Measurements from ENCODE around the gene ENTREP1.

ENTREP1 gene

GRCh38 chr9:69319324-69320025 lies 5.5 kb upstream of the ENTREP1 start:
- peak; percentile 12 for DNase-seq

- DNase-seq, result no peak
Observed at GRCh38 chr9:69322256-69322655, 2.8 kb upstream of the ENTREP1 start.

GRCh38 chr9:69323861-69324260 lies 1.2 kb upstream of the ENTREP1 start:
- no peak for DNase-seq

- no peak for DNase-seq
Observed at GRCh38 chr9:69325409-69326212, 596 bp downstream of the ENTREP1 start.

GRCh38 chr9:69326261-69326660 lies 1.2 kb downstream of the ENTREP1 start:
- DNase-seq, result no peak

GRCh38 chr9:69330580-69330979 lies 5.6 kb downstream of the ENTREP1 start:
- DNase-seq, result no peak

- DNase-seq, result no peak
Observed at GRCh38 chr9:69331444-69331843, 6.4 kb downstream of the ENTREP1 start.

- no peak for DNase-seq
Observed at GRCh38 chr9:69332067-69332685, 7.2 kb downstream of the ENTREP1 start.

GRCh38 chr9:69333716-69334115 lies 8.7 kb downstream of the ENTREP1 start:
- no peak for DNase-seq

- DNase-seq, result no peak
Observed at GRCh38 chr9:69334317-69334716, 9.3 kb downstream of the ENTREP1 start.

- DNase-seq, result no peak
Observed at GRCh38 chr9:69339620-69340019, 14.6 kb downstream of the ENTREP1 start.

- DNase-seq, result no peak
Observed at GRCh38 chr9:69340631-69341030, 15.6 kb downstream of the ENTREP1 start.

- DNase-seq, result no peak
Observed at GRCh38 chr9:69342769-69343168, 17.8 kb downstream of the ENTREP1 start.

GRCh38 chr9:69344459-69344858 lies 19.4 kb downstream of the ENTREP1 start:
- no peak for DNase-seq

- no peak for DNase-seq
Observed at GRCh38 chr9:69346596-69347390, 21.8 kb downstream of the ENTREP1 start.

GRCh38 chr9:69347607-69348006 lies 22.6 kb downstream of the ENTREP1 start:
- DNase-seq, result no peak

- DNase-seq, result no peak
Observed at GRCh38 chr9:69351227-69351626, 26.2 kb downstream of the ENTREP1 start.

GRCh38 chr9:69355232-69355631 lies 30.2 kb downstream of the ENTREP1 start:
- DNase-seq, result no peak

GRCh38 chr9:69357030-69357775 lies 32.2 kb downstream of the ENTREP1 start:
- DNase-seq, result no peak

GRCh38 chr9:69357821-69358220 lies 32.8 kb downstream of the ENTREP1 start:
- no peak for DNase-seq

GRCh38 chr9:69363191-69363590 lies 38.2 kb downstream of the ENTREP1 start:
- no peak for DNase-seq

- DNase-seq, result no peak
Observed at GRCh38 chr9:69364510-69365150, 39.6 kb downstream of the ENTREP1 start.

All from fibroblast of skin of abdomen (primary cell).